Effector memory CD4-positive, alpha-beta T cell (primary cell): Measurements from ENCODE around the gene ENTHD1.

Source experiments
- DNase-seq, 3 donors: peaks; one replicate each; pipeline ENCODE4 v3.0.0-alpha.2; 2020
- H3K27ac ChIP-seq: 2 replicates; pipeline ENCODE4 v1.7.0; 2013; ENCODE audit warnings: mild to moderate bottlenecking, low read length, moderate library complexity; ENCODE audit not compliant: insufficient read depth, poor library complexity, severe bottlenecking
- H3K27me3 ChIP-seq: replicated peaks from 2 replicates; pipeline ENCODE4 v1.7.0; 2013; ENCODE audit warnings: mild to moderate bottlenecking, low read length; ENCODE audit not compliant: insufficient read depth, control insufficient read depth, poor library complexity, severe bottlenecking
- H3K36me3 ChIP-seq: 2 replicates; pipeline ENCODE4 v1.7.0; 2013; ENCODE audit warnings: mild to moderate bottlenecking, low read length, moderate library complexity; ENCODE audit not compliant: control insufficient read depth, insufficient read depth
- H3K4me1 ChIP-seq: 2 replicates; pipeline ENCODE4 v1.7.0; 2013; ENCODE audit warnings: low read length, mild to moderate bottlenecking; ENCODE audit not compliant: control insufficient read depth, insufficient read depth, poor library complexity, severe bottlenecking
- H3K4me3 ChIP-seq: 2 replicates; pipeline ENCODE4 v1.7.0; 2013; ENCODE audit warnings: low read length, low read depth, mild to moderate bottlenecking; ENCODE audit not compliant: insufficient read depth, poor library complexity, severe bottlenecking
- H3K9me3 ChIP-seq: 2 replicates; pipeline ENCODE4 v1.7.0; 2013; ENCODE audit warnings: mild to moderate bottlenecking, low read length, moderate library complexity; ENCODE audit not compliant: control insufficient read depth

ENTHD1 gene

DNA sequence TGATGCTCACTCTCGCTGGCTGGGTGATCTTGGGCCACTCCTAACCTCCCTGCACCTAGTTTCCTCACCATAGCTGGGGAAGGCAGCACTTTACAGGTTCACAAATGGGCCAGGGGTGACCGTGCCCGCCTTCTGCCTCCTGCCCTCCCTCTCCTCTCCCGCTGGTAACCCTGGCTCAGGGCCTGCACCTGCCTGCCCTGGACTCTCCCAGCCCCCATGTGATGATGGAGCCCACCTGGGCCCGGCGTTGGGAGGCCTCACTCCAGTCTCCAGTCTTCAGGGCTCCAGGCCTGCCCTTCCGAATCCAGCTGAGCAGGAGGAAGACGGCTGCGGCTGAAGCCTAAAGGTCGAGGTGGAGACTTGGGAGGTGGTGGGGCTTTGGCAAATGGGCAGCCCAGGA is 170.1 kb downstream of the ENTHD1 start:
- no peak for DNase-seq
- no peaks in the 10 kb centered on the region for H3K27me3 ChIP-seq
- H3K27ac ChIP-seq, result no peak overlapping the region
- H3K4me3 ChIP-seq, result no peak overlapping the region
- no peaks in the 10 kb centered on the region for H3K9me3 ChIP-seq
- H3K4me1 ChIP-seq, result no peaks in the 10 kb centered on the region
- no peaks in the 10 kb centered on the region for H3K36me3 ChIP-seq

DNA sequence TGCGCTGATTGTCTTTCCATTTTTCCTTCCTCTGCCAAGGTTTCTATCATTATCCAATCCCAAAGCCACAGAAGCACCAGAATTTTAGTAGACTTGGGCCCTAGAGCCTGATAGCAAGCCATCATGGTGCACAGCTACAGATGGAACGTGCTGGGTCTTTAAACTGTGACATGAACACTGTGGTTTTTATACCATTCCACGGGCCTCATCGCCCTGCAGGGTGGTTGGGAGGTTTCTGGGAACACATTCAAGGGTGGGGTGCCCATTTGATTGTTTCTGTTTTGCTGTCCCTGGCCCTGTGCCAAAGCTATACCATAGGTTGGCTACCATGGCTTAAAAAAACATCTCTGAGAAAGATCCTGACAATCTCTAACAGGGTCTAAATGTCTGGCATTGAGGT is 171.1 kb downstream of the ENTHD1 start:
- no peak overlapping the region for H3K4me3 ChIP-seq

DNA sequence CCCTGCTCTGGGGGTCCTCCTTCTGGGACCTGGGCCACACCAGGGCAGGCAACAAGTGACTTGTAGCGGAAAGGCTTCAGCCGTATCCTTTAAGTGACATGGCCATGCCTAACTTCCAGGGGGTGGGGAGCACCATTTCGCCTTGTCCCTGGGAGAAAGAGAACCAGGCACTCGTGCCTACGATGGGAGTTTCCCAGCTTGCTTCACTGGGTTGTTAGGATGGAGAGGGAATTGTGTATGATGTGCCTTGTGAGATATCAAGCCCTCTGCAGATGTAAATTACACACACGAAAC is 171.6 kb downstream of the ENTHD1 start:
- H3K27ac ChIP-seq, result no peak overlapping the region
- H3K4me3 ChIP-seq, result no peak overlapping the region
- no peak for DNase-seq
- no peaks in the 10 kb centered on the region for H3K27me3 ChIP-seq
- H3K36me3 ChIP-seq, result no peaks in the 10 kb centered on the region
- no peaks in the 10 kb centered on the region for H3K4me1 ChIP-seq
- no peaks in the 10 kb centered on the region for H3K9me3 ChIP-seq

More for the DNA sequence above, 171.1 kb downstream of the ENTHD1 start:
- no peak for DNase-seq
- no peaks in the 10 kb centered on the region for H3K36me3 ChIP-seq
- no peaks in the 10 kb centered on the region for H3K9me3 ChIP-seq
- no peaks in the 10 kb centered on the region for H3K4me1 ChIP-seq
- no peak overlapping the region for H3K27ac ChIP-seq
- no peaks in the 10 kb centered on the region for H3K27me3 ChIP-seq

DNA sequence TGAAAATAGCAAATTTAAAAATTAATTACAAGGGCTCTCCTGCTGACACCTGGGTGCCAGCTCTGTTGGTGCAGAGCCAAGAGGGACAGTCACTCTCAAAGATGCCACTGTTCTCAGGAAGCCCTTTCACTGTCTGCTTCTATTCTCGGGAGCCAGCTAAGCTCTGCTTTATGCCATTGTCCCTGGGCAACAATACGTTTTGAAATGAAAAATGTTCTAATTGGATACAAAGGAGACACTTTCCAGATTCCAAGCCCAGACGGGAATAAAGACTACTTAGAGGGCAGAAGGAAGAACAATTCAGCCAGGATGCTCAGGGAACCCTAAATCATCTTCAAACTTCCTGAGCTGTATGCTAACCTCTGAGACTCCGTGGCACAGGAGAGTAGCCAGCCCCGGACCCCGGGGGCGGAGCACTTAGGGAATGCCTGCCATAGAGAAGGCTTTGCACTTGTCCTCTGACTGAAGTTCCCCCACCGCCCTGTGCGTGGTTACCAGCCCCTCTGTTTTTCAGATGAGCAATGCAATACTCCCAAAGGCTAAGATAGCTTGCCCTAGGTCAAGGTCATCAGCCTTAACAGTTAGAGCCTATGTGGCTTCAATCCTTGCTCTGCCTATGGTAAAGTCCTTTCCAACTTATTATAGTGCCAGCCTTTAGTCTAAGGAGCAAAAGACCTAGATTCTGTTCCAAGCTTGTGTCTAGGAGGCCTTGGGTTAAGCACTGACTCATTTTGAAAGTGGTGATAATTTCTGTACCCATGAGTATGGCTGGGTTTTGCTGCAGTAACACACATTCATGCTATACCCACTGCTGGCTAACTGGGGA is 172.1 kb downstream of the ENTHD1 start:
- no peaks in the 10 kb centered on the region for H3K27me3 ChIP-seq
- H3K9me3 ChIP-seq, result no peaks in the 10 kb centered on the region
- H3K36me3 ChIP-seq, result no peaks in the 10 kb centered on the region
- no peak for DNase-seq
- no peak overlapping the region for H3K4me3 ChIP-seq
- H3K4me1 ChIP-seq, result no peaks in the 10 kb centered on the region
- no peak overlapping the region for H3K27ac ChIP-seq

DNA sequence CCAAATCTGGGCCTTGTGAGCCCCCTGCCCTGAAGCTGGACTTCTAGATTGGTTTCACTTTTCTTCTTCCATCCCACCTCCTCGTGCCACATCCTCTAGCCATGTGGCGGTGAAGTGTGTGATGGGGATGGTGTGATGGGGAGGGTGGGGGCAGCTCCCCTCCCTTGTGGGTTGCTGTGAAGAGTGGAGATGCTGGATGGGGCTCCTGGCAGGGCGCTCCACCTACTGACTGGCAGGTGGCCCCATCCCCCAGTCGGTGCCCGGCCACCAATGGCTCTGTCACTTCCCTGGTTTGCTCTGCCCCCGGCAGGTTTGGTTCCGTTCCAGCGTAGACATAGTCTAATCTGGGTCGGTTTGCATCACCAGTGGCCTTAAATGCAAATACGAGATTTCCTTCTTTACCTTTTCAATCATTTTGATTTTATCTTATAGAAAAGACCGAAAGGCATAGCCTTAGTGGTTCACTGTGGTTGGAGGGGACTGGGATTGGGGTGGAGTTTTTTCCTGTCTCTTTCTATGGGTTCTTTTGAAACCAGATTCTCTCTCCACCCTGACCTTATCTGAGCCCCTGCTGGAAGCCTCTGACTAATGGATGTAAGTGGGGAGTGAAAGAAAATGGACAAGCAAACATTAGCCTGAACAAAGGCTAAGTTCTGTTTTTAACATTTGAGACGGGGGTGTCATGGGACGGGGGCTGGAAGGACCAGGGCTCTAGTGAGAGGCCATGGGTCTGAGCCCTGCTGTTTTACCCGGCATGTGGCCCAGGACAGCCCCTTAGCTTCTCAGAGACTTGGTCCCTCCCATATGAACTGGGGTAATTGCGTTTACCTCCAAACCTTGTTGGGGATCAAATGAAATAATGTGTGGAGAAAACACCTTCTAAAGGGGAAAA is 173.8 kb downstream of the ENTHD1 start:
- H3K36me3 ChIP-seq, result no peaks in the 10 kb centered on the region
- no peak overlapping the region for H3K27ac ChIP-seq
- H3K27me3 ChIP-seq, result no peaks in the 10 kb centered on the region
- no peaks in the 10 kb centered on the region for H3K9me3 ChIP-seq
- H3K4me3 ChIP-seq, result no peak overlapping the region
- no peaks in the 10 kb centered on the region for H3K4me1 ChIP-seq
- DNase-seq, result no peak

DNA sequence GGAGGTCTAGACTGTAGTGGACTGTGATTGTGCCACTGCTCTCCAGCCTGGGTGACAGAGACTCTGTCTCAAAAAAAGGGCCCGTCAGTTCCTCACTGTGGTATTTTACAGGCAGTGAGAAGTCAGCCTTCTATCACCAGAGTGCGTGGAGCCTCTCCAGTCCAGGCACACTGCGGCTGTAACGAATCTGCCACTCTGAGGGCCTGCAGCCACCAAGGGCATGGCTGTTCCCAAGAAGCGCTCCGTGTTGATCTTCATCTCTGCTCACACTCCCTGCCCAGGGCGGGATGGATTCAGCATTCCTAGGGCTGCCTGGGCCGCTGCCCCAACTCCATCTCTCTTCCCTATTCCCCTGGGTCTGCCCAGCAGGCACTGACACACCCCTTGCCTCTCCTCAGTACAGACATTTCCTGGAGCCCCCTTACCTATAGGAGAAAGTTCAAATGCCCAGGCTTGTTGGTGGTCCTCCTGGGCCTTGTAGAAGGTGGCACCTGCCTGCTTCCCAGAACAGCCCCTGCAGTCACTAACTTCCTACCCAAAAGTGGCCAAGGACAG is 174.6 kb downstream of the ENTHD1 start:
- H3K9me3 ChIP-seq, result no peaks in the 10 kb centered on the region
- H3K27ac ChIP-seq, result no peak overlapping the region
- no peak for DNase-seq
- H3K27me3 ChIP-seq, result no peaks in the 10 kb centered on the region
- H3K4me1 ChIP-seq, result no peaks in the 10 kb centered on the region
- no peaks in the 10 kb centered on the region for H3K36me3 ChIP-seq
- H3K4me3 ChIP-seq, result no peak overlapping the region

DNA sequence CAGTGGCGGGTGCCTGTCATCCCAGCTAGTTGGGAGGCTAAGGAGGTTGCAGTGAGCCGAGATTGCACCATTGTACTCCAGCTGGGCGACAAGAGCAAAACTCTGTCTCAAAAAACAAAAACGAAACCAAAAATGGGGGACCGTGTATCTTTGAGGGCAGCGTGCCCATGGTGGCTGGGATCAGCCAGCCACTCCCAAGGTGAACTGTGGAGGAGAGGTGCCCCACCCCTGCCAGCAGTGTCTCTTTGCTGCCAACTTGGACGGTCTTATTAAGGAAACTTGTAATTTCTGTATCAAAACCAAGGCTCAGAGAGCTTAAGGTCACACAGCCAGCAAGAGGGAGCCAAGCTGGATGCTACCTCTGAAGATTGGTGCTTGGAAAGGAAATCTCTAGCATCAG is 175.4 kb downstream of the ENTHD1 start:
- H3K27me3 ChIP-seq, result no peaks in the 10 kb centered on the region
- no peaks in the 10 kb centered on the region for H3K9me3 ChIP-seq
- no peak overlapping the region for H3K4me3 ChIP-seq
- DNase-seq, result no peak
- no peak overlapping the region for H3K27ac ChIP-seq
- H3K36me3 ChIP-seq, result no peaks in the 10 kb centered on the region
- no peaks in the 10 kb centered on the region for H3K4me1 ChIP-seq

DNA sequence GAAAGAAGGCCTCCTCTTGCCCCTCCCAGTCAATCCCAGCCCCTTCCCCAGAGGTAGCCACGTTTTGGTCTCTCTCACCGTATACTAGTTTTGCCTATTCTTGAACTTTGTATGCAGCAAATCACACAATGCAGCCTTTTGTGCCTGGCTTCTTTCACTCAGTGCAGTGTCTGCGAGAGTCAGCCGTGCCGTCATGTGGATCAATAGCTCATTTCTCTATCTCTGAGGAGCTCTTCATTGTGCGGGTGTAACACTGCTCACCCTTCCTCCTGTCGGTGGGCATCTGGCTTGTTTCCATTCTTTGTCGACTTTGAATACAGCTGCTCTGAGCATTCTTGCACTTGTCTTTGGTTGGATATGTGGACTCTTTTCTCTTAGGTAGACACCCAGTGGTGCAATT is 176.5 kb downstream of the ENTHD1 start:
- H3K27me3 ChIP-seq, result no peaks in the 10 kb centered on the region
- no peaks in the 10 kb centered on the region for H3K4me1 ChIP-seq
- no peak overlapping the region for H3K27ac ChIP-seq
- no peaks in the 10 kb centered on the region for H3K9me3 ChIP-seq
- DNase-seq, result no peak
- no peak overlapping the region for H3K4me3 ChIP-seq
- H3K36me3 ChIP-seq, result no peaks in the 10 kb centered on the region

DNA sequence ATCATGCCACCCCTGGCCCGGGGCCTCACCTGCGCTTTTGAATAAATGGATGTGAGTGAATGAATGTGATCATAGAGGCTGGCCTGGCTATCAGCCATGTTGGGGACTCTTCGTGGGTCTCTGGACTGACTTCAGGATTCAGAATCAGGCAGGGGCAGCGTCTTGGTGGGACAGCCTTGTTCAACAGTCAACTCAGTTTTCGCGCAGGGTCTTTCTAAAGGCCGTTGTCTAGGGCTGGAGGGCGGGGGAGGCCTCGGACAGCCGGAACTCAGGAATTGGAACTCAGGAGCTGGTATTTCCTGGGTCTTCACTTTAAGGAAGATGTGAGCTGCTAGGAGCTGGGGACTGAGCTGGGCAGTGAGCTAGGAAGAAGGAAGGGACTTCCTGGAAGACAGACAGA is 177.0 kb downstream of the ENTHD1 start:
- no peaks in the 10 kb centered on the region for H3K4me1 ChIP-seq
- H3K27me3 ChIP-seq, result no peaks in the 10 kb centered on the region
- H3K27ac ChIP-seq, result no peak overlapping the region
- no peak overlapping the region for H3K4me3 ChIP-seq
- no peaks in the 10 kb centered on the region for H3K9me3 ChIP-seq
- no peaks in the 10 kb centered on the region for H3K36me3 ChIP-seq
- DNase-seq, result no peak
